ENCODE results near the gene FAM181A. TPM values are rescaled to one million over a fixed set of nuclear protein-coding genes. Genes with fewer than 3 reads are reported as not detected.

FAM181A gene
- total RNA-seq, 1 experiment from 2014 or later = not detected

- Histone ChIP-seq H4K5ac (ENCODE audit: insufficient read length, low read depth, low read length) (no peak overlapping the region), H3K27me3 (ENCODE audit: insufficient read depth, low read length) (no peaks in the 10 kb centered on the region), H3K56ac (ENCODE audit: insufficient read length, low read depth, low read length) (no peak overlapping the region), H2BK20ac (ENCODE audit: low read depth, low read length, poor library complexity, severe bottlenecking) (no peak overlapping the region), H4K20me1 (ENCODE audit: control insufficient read depth, insufficient read depth, insufficient read length) (no peaks in the 10 kb centered on the region), H3K79me2 (ENCODE audit: insufficient read depth, low read length) (no peaks in the 10 kb centered on the region), H3T11ph (ENCODE audit: low read length) (no peak overlapping the region), H3K4me1 (ENCODE audit: insufficient read depth, low read length) (no peaks in the 10 kb centered on the region; the same call in 1 of the 2 replicates), H3K27ac (ENCODE audit: insufficient read length, low read depth, low read length) (no peak overlapping the region), H3K9me3 (ENCODE audit: control insufficient read depth, low read depth, low read length) (no peaks in the 10 kb centered on the region), H2BK120ac (ENCODE audit: low read depth, low read length, poor library complexity, severe bottlenecking) (no peak overlapping the region), H3K79me1 (ENCODE audit: insufficient read depth, low read depth, low read length, poor library complexity, severe bottlenecking) (no peaks in the 10 kb centered on the region), H3K9ac (ENCODE audit: extremely low read depth, insufficient read length, low read length) (no peak overlapping the region), H3K4ac (ENCODE audit: low read depth, low read length) (no peak overlapping the region), H3K18ac (ENCODE audit: insufficient read length, low read depth, low read length) (no peak overlapping the region), H4K91ac (ENCODE audit: insufficient read length, low read depth, low read length) (no peak overlapping the region), H2AK5ac (ENCODE audit: insufficient read length, low read length) (no peak overlapping the region), H2BK12ac (ENCODE audit: insufficient read length, low read depth, low read length) (no peak overlapping the region), H2AFZ (ENCODE audit: low read length) (no peak overlapping the region), H3K23me2 (ENCODE audit: insufficient read length, low read depth, low read length, poor library complexity, severe bottlenecking) (no peaks in the 10 kb centered on the region), H3K4me2 (ENCODE audit: insufficient read depth, insufficient read length, low read length) (no peak overlapping the region), H2BK5ac (ENCODE audit: insufficient read length, low read length) (no peak overlapping the region), H3K14ac (ENCODE audit: insufficient read depth, low read length) (no peak overlapping the region), H2BK15ac (ENCODE audit: low read depth, low read length) (no peak overlapping the region), H4K8ac (replicated peaks; ENCODE audit: insufficient read length, low read depth, low read length) (no peak overlapping the region), H3K23ac (ENCODE audit: insufficient read length, low read depth, low read length) (no peak overlapping the region)
- Mint-ChIP-seq H3K36me3 (ENCODE audit: insufficient read depth in 1 of 3, low read depth in 3 of 3) (no peaks in the 10 kb centered on the region), H3K27me3 (ENCODE audit: low read depth) (no peaks in the 10 kb centered on the region; the same call in none of the 2 replicates), H3K4me3 (no peak overlapping the region), H3K9me3 (no peaks in the 10 kb centered on the region; a peak in 1 of 5 replicates), H3K27ac (peak overlapping the region in 1 of 3 experiments; percentile 46; a peak in 1 of 7 replicates), H3K4me1 (peaks cover 25 to 34% of the 10 kb centered on the region in 2 experiments)
- no CpG with 5 or more reads among the region's 3 CpGs for WGBS (ENCODE audit: extremely low coverage, insufficient read length, low lambda C conversion rate)
- DNase-seq = no peak
- TF ChIP-seq, protein P1, sequence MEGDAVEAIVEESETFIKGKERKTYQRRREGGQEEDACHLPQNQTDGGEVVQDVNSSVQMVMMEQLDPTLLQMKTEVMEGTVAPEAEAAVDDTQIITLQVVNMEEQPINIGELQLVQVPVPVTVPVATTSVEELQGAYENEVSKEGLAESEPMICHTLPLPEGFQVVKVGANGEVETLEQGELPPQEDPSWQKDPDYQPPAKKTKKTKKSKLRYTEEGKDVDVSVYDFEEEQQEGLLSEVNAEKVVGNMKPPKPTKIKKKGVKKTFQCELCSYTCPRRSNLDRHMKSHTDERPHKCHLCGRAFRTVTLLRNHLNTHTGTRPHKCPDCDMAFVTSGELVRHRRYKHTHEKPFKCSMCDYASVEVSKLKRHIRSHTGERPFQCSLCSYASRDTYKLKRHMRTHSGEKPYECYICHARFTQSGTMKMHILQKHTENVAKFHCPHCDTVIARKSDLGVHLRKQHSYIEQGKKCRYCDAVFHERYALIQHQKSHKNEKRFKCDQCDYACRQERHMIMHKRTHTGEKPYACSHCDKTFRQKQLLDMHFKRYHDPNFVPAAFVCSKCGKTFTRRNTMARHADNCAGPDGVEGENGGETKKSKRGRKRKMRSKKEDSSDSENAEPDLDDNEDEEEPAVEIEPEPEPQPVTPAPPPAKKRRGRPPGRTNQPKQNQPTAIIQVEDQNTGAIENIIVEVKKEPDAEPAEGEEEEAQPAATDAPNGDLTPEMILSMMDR (conservative IDR thresholded peaks at IDR 0.05) = no peak
These were observed 25.7 kb downstream of the FAM181A start for GRCh38 chr14:93952829-93953228.

Measured in H9 (cell line).